ENCODE data around the gene DENND4A.

DNA sequence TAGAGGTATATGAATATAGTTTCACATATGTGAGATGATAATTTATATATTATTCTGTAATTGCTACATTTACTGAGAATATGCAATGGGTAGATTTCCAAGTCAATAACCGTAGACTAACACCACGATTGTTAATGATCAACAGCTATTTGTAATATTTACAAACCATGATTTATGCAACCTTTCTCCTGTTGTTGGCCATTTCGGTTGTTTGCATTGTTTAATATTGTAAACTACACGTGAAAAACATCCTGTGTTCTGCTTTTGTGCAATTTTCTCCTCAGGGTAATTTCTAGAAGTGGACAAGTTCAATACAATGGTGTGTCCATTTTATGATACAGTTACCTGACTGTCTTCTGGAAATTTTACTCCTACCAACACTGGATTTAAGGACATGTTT, 47.9 kb upstream of the DENND4A start:
- TF ChIP-seq, protein P1, sequence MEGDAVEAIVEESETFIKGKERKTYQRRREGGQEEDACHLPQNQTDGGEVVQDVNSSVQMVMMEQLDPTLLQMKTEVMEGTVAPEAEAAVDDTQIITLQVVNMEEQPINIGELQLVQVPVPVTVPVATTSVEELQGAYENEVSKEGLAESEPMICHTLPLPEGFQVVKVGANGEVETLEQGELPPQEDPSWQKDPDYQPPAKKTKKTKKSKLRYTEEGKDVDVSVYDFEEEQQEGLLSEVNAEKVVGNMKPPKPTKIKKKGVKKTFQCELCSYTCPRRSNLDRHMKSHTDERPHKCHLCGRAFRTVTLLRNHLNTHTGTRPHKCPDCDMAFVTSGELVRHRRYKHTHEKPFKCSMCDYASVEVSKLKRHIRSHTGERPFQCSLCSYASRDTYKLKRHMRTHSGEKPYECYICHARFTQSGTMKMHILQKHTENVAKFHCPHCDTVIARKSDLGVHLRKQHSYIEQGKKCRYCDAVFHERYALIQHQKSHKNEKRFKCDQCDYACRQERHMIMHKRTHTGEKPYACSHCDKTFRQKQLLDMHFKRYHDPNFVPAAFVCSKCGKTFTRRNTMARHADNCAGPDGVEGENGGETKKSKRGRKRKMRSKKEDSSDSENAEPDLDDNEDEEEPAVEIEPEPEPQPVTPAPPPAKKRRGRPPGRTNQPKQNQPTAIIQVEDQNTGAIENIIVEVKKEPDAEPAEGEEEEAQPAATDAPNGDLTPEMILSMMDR (IDR thresholded peaks at IDR 0.05; ENCODE audit: insufficient read depth, low read depth, low read length) = no peak
- no peak for TF ChIP-seq EZH2 (IDR thresholded peaks at IDR 0.05; ENCODE audit: insufficient read depth, low read length)
